Endodermal cell (in vitro differentiated cells): Measurements from ENCODE around the gene EMC9. TPM values are rescaled to one million over a fixed set of nuclear protein-coding genes. Genes with fewer than 3 reads are reported as not detected.

Experiments used
- DNase-seq: peaks from one replicate; pipeline ENCODE4 v3.0.0-alpha.2; 2017
- H3K27ac ChIP-seq: 2 replicates; pipeline ENCODE4 v1.5.1; 2013; ENCODE audit warnings: mild to moderate bottlenecking, low read depth, low read length, moderate library complexity
- H3K27me3 ChIP-seq: 2 replicates; pipeline ENCODE4 v1.6.1; 2013; ENCODE audit warnings: mild to moderate bottlenecking, low read length, moderate library complexity; ENCODE audit not compliant: insufficient read depth, control insufficient read depth, poor library complexity, severe bottlenecking
- H3K36me3 ChIP-seq: 2 replicates; pipeline ENCODE4 v1.7.0; 2013; ENCODE audit warnings: mild to moderate bottlenecking, low read length, moderate library complexity; ENCODE audit not compliant: control insufficient read depth, insufficient read depth
- H3K4me1 ChIP-seq: one replicate; pipeline ENCODE4 v1.7.0; 2013; ENCODE audit warnings: low read length; ENCODE audit not compliant: control insufficient read depth, insufficient read depth
- H3K4me3 ChIP-seq: 2 replicates; pipeline ENCODE4 v1.5.1; 2013; ENCODE audit warnings: mild to moderate bottlenecking, low read length, moderate library complexity
- H3K9ac ChIP-seq: 2 replicates; pipeline ENCODE4 v1.6.1; 2013; ENCODE audit warnings: mild to moderate bottlenecking, low read length, moderate library complexity; ENCODE audit not compliant: poor library complexity, severe bottlenecking; ENCODE audit errors: extremely low read depth
- H3K9me3 ChIP-seq: 2 replicates; pipeline ENCODE4 v1.6.1; 2013; ENCODE audit warnings: mild to moderate bottlenecking, low read length, moderate library complexity; ENCODE audit not compliant: control insufficient read depth
- H3K27ac Mint-ChIP-seq: 2 replicates; pipeline ENCODE4 v1.8.0; 2020; ENCODE audit warnings: mixed read lengths
- H3K27me3 Mint-ChIP-seq: 2 replicates; pipeline ENCODE4 v1.8.0; 2021; ENCODE audit warnings: mild to moderate bottlenecking, mixed read lengths; ENCODE audit not compliant: insufficient read depth
- H3K36me3 Mint-ChIP-seq: 2 replicates; pipeline ENCODE4 v1.8.0; 2020; ENCODE audit warnings: low read depth, mixed read lengths
- H3K4me1 Mint-ChIP-seq: 2 replicates; pipeline ENCODE4 v1.8.0; 2020; ENCODE audit warnings: mixed read lengths
- H3K4me3 Mint-ChIP-seq: 2 replicates; pipeline ENCODE4 v1.8.0; 2020; ENCODE audit warnings: mild to moderate bottlenecking, moderate library complexity, mixed read lengths
- H3K9me3 Mint-ChIP-seq: 2 replicates; pipeline ENCODE4 v1.8.0; 2020; ENCODE audit warnings: mild to moderate bottlenecking, mixed read lengths
- CTCF ChIP-seq: fragments of 200-600 bp; sonication (generic); conservative IDR thresholded peaks from 2 replicates; pipeline ENCODE4 v1.5.0; 2021; ENCODE audit warnings: antibody characterized with exemption, mild to moderate bottlenecking
- WGBS, 2 experiments: methylation state at CpG; one replicate each; pipeline versions ENCODE4 v1.1.5 to v1.1.7; 2013; ENCODE audit warnings: missing lambda C conversion rate in 2 of 2, mixed read lengths in 1 of 2; ENCODE audit not compliant: insufficient coverage in 1 of 2, insufficient read length in 1 of 2; 5-methylcytosine and 5-hydroxymethylcytosine counted together
- total RNA-seq, 2 donors: library from RNA; stranded (reverse); fragmentation: NEBNext Ultra II Directional in 1 of 2; extraction: Animal tissue kit (Norgen Biotek cat#: 25700) in 1 of 2; gene quantifications; 2 replicates in 1 of 2; 3 replicates in 1 of 2; pipeline ENCODE4 v1.2.1, GENCODE V29; 2021

EMC9 gene
- total RNA-seq, 2 donors from 2014 or later = 34.0 to 39.5 TPM

- no peak overlapping the region for H3K27ac ChIP-seq
- H3K9me3 ChIP-seq = peaks cover 24% of the 10 kb centered on the region
- H3K9ac ChIP-seq = no peak overlapping the region
- Mint-ChIP-seq H3K27me3 (no peaks in the 10 kb centered on the region), H3K4me1 (no peaks in the 10 kb centered on the region), H3K27ac (no peak overlapping the region), H3K36me3 (peaks cover 48% of the 10 kb centered on the region), H3K4me3 (no peak overlapping the region), H3K9me3 (peaks cover 30% of the 10 kb centered on the region)
- H3K36me3 ChIP-seq = peaks cover 8% of the 10 kb centered on the region
- 93 to 97% methylated on average over 11 to 13 of the region's 13 CpGs for WGBS, 2 experiments
- H3K4me3 ChIP-seq = no peak overlapping the region
- no peaks in the 10 kb centered on the region for H3K4me1 ChIP-seq
- no peaks in the 10 kb centered on the region for H3K27me3 ChIP-seq
- no peak for TF ChIP-seq CTCF
- DNase-seq = no peak
Observed at GRCh38 chr14:24103451-24103850, 37.9 kb downstream of the EMC9 start.

GRCh38 chr14:24102357-24103048 is 38.9 kb downstream of the EMC9 start:
- TF ChIP-seq CTCF = no peak
- H3K4me3 ChIP-seq = no peak overlapping the region
- H3K27ac ChIP-seq = no peak overlapping the region
- no peaks in the 10 kb centered on the region for H3K27me3 ChIP-seq
- H3K36me3 Mint-ChIP-seq = peaks cover 48% of the 10 kb centered on the region
- 95 to 100% methylated on average over 1 to 7 of the region's 7 CpGs for WGBS, 2 experiments
- no peaks in the 10 kb centered on the region for H3K4me1 ChIP-seq
- no peak overlapping the region for H3K9ac ChIP-seq
- no peak overlapping the region for H3K4me3 Mint-ChIP-seq
- no peaks in the 10 kb centered on the region for H3K4me1 Mint-ChIP-seq
- H3K36me3 ChIP-seq = peaks cover 8% of the 10 kb centered on the region
- peaks cover 30% of the 10 kb centered on the region for H3K9me3 Mint-ChIP-seq
- H3K9me3 ChIP-seq = peaks cover 24% of the 10 kb centered on the region
- no peak overlapping the region for H3K27ac Mint-ChIP-seq
- no peaks in the 10 kb centered on the region for H3K27me3 Mint-ChIP-seq
- DNase-seq = no peak

DNA sequence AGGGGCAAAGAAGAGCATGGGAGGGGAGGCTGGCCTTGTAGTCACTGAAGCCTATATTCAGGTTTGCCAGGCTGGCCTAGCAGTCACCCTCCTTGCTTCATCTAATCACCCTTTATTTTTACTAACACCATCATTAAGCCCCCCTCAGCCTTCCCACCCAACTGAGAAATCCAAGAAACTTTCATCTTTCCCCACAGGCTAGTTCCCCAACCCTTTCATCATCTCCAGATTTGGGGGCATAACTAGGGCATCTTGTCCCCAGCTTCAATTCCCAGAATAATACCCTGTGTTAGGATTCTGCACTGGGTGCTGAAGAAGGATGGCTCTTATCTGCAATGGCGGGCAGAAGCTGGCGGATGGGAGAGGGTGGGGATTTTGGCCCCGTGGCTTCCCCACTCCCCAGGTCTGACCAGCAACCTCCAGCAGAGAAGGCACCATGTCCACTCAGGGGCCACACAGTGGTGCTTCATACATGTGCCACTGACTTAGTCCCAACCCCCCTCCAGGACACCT is 40.4 kb downstream of the EMC9 start:
- 98% methylated on average over 3 of the region's 3 CpGs; no CpG with 5 or more reads in 1 of the 2 experiments for WGBS, 2 experiments
- H3K4me3 ChIP-seq = no peak overlapping the region
- H3K9ac ChIP-seq = no peak overlapping the region
- Mint-ChIP-seq H3K9me3 (peaks cover 29% of the 10 kb centered on the region), H3K4me1 (no peaks in the 10 kb centered on the region), H3K4me3 (no peak overlapping the region), H3K27ac (no peak overlapping the region), H3K36me3 (peaks cover 54% of the 10 kb centered on the region), H3K27me3 (no peaks in the 10 kb centered on the region)
- H3K27me3 ChIP-seq = no peaks in the 10 kb centered on the region
- no peak overlapping the region for H3K27ac ChIP-seq
- no peak for DNase-seq
- H3K9me3 ChIP-seq = peaks cover 24% of the 10 kb centered on the region
- no peak for TF ChIP-seq CTCF
- H3K36me3 ChIP-seq = peaks cover 8% of the 10 kb centered on the region
- H3K4me1 ChIP-seq = no peaks in the 10 kb centered on the region
